Stomach (tissue), 9 donors: ENCODE results near the gene TSTD1. TPM values are rescaled to one million over a fixed set of nuclear protein-coding genes. Genes with fewer than 3 reads are reported as not detected.

Experiments
- DNase-seq, 2 donors: peaks; one replicate each; pipeline versions ENCODE4 v3.0.0 to v3.0.0-alpha.2; 2013 to 2019
- H3K27ac ChIP-seq, 5 donors: fragments of 200-600 bp in 4 of 5; sonication (generic) in 4 of 5; one replicate each; pipeline ENCODE4 v1.5.1; 2013 to 2019; ENCODE audit warnings: mild to moderate bottlenecking in 1 of 5, moderate library complexity in 1 of 5
- H3K27me3 ChIP-seq, 3 donors: fragments of 200-600 bp; sonication (generic); one replicate each; pipeline ENCODE4 v1.5.1; 2017 to 2019; ENCODE audit warnings: mixed run types in 1 of 3
- H3K36me3 ChIP-seq, 4 donors: fragments of 200-600 bp; sonication (generic); 1 replicate in 3 of 4; 2 replicates in 1 of 4; pipeline ENCODE4 v1.5.1; 2016 to 2019
- H3K4me1 ChIP-seq, 4 donors: fragments of 200-600 bp; sonication (generic); one replicate each; pipeline ENCODE4 v1.5.1; 2016 to 2019
- H3K4me3 ChIP-seq, 4 donors: fragments of 200-600 bp; sonication (generic) in 3 of 4; one replicate each; pipeline ENCODE4 v1.5.1; 2016 to 2019; ENCODE audit warnings: mild to moderate bottlenecking in 1 of 4
- H3K9me3 ChIP-seq, 4 donors: fragments of 200-600 bp; sonication (generic); one replicate each; pipeline ENCODE4 v1.5.1; 2016 to 2019
- EP300 ChIP-seq: sonication (generic); formaldehyde crosslinking; IDR thresholded peaks from one replicate; pipeline ENCODE4 v1.6.1; 2017; ENCODE audit warnings: antibody characterized with exemption
- POLR2A ChIP-seq, 4 donors: fragments of 450-650 bp; IDR thresholded peaks; one replicate each; pipeline ENCODE4 v1.6.1; 2016; ENCODE audit warnings: antibody characterized with exemption in 4 of 4, control low read depth in 2 of 4, mild to moderate bottlenecking in 1 of 4, moderate library complexity in 1 of 4
- POLR2AphosphoS5 ChIP-seq, 3 donors: sonication (generic); formaldehyde crosslinking; IDR thresholded peaks; one replicate each; pipeline ENCODE4 v1.6.1; 2016; ENCODE audit warnings: antibody characterized with exemption in 3 of 3
- WGBS, 5 donors: extraction: QIAGEN DNeasy Blood & Tissue Kit in 3 of 5; methylation state at CpG; one replicate each; pipeline versions ENCODE4 v1.1.5 to v1.1.7; 2013 to 2018; 5-methylcytosine and 5-hydroxymethylcytosine counted together
- intact Hi-C: fragments of 100-400 bp; cut with DNase I; formaldehyde crosslinking; loops from one replicate; pipeline ENCODE4 v1.15.1; 2023; ENCODE audit warnings: low total_unique reads
- polyA plus RNA-seq, 3 donors: library from polyadenylated mRNA; stranded (reverse); fragments of 200-250 nt; gene quantifications; one replicate each; pipeline ENCODE4 v1.2.3, GENCODE V29; 2013
- total RNA-seq, 5 donors: library from RNA; depleted of rRNA; stranded (reverse); fragments of >200 nt; gene quantifications; one replicate each; pipeline versions ENCODE4 v1.1.0 to v1.2.3, GENCODE V29; 2014 to 2016
- TF ChIP-seq, protein P1 (sequence below), 7 experiments: fragments of 450-650 bp in 4 of 7; fragments of 200-600 bp in 3 of 7; sonication (generic) in 3 of 7; IDR thresholded peaks; one replicate each; pipeline ENCODE4 v1.5.1; 2016 to 2019; ENCODE audit warnings: antibody characterized with exemption in 7 of 7, control low read depth in 2 of 7, mild to moderate bottlenecking in 1 of 7
- donor health status: healthy with polysubstance abuse.
- donor health status: Bipolar disorder and iron deficiency.
- donor health status: healthy.

TSTD1 gene
- total and polyA plus RNA-seq, 8 donors = 13.2 to 186 (median 112) TPM; not detected in 1

DNA sequence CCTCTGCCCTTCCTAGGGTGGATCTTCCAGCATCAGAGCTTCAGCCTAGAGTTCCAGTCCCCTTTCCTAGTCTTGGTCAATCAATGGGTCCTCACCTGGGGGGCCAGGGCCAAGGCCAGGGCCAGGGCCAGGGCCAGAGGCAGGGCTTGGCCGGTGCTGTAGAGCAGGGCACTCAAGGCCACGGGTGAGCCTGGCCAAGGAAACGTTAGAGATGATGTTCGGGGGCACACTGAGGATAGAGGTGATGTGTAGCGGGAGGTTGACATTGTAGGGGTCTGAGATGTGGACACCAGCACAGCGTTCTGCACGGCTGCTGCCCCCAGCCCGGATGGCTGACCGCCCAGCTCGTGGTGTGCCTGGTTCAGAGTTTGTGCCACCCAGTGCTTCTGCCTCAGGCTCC lies 12.5 kb upstream of the TSTD1 start:
- DNase-seq = no peak
- peaks cover 4 to 13% (median 7%) of the 10 kb centered on the region in 4 donors for H3K4me1 ChIP-seq
- no peak overlapping the region for H3K4me3 ChIP-seq
- H3K9me3 ChIP-seq = peaks cover 0 to 8% (median 0%) of the 10 kb centered on the region in 4 donors
- TF ChIP-seq EP300 = no peak
- 91 to 94% (median 94%) methylated on average over 7 to 10 of the region's 10 CpGs for WGBS, 5 donors
- H3K27me3 ChIP-seq = peaks cover 0 to 20% (median 0%) of the 10 kb centered on the region in 3 donors
- no peak overlapping the region for H3K27ac ChIP-seq
- intact Hi-C loops = no loop called here
- H3K36me3 ChIP-seq = peaks cover 0 to 61% (median 30%) of the 10 kb centered on the region in 4 donors

DNA sequence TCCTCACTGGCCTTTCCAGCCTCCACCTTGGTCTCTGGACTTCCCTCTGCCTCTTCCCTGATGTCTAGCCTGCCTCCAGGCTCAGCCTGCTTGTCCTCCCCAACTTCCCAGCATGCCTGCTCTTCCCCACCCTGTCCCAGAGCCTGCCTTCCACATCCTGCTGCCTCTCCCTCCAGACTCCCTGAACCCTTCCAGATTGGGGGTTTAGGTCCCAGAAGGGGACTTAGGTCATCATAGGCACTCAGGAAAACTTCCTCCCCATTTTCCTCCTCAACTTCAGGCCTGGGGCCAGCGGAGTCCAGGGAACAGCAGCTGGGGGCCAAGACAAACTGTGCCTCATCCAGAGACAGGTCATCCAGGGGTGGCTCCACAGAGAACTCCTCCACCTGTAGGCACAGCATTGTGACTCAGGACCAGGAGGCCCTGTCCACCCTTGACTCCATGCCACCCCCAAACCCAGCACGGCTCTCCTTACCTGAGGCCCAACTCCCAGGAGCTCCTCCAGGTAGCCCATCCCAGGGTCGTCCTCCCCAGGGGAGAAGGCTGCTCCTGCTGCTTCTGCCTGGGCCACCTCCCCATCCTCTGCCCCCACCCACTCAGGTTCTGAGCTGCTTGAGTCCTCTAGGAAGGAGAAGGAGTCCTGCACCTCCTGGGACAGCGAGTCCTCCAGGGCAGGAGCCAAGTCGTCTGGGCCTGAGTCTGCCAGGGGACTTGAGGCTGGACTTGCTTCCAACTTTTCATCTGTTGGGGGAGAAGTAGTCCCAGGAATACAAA lies 10.4 kb upstream of the TSTD1 start:
- Histone ChIP-seq H3K9me3 (peaks cover 0 to 8% (median 0%) of the 10 kb centered on the region in 4 donors), H3K4me1 (peaks cover 11 to 19% (median 13%) of the 10 kb centered on the region in 4 donors), H3K4me3 (no peak overlapping the region), H3K36me3 (peaks cover 0 to 51% (median 26%) of the 10 kb centered on the region in 4 donors), H3K27me3 (peaks cover 0 to 3% (median 0%) of the 10 kb centered on the region in 3 donors), H3K27ac (peak overlapping the region in 1 of 5 donors; percentile 26)
- no peak for DNase-seq
- WGBS, 5 donors = 86 to 93% (median 89%) methylated on average over 5 of the region's 5 CpGs
- TF ChIP-seq POLR2AphosphoS5 (IDR thresholded peaks at IDR 0.05) = no peak
- TF ChIP-seq, protein P1, sequence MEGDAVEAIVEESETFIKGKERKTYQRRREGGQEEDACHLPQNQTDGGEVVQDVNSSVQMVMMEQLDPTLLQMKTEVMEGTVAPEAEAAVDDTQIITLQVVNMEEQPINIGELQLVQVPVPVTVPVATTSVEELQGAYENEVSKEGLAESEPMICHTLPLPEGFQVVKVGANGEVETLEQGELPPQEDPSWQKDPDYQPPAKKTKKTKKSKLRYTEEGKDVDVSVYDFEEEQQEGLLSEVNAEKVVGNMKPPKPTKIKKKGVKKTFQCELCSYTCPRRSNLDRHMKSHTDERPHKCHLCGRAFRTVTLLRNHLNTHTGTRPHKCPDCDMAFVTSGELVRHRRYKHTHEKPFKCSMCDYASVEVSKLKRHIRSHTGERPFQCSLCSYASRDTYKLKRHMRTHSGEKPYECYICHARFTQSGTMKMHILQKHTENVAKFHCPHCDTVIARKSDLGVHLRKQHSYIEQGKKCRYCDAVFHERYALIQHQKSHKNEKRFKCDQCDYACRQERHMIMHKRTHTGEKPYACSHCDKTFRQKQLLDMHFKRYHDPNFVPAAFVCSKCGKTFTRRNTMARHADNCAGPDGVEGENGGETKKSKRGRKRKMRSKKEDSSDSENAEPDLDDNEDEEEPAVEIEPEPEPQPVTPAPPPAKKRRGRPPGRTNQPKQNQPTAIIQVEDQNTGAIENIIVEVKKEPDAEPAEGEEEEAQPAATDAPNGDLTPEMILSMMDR (IDR thresholded peaks at IDR 0.05) = no peak
- no peak for TF ChIP-seq EP300
- TF ChIP-seq POLR2A (IDR thresholded peaks at IDR 0.05) = no peak
- intact Hi-C loops = no loop called here

DNA sequence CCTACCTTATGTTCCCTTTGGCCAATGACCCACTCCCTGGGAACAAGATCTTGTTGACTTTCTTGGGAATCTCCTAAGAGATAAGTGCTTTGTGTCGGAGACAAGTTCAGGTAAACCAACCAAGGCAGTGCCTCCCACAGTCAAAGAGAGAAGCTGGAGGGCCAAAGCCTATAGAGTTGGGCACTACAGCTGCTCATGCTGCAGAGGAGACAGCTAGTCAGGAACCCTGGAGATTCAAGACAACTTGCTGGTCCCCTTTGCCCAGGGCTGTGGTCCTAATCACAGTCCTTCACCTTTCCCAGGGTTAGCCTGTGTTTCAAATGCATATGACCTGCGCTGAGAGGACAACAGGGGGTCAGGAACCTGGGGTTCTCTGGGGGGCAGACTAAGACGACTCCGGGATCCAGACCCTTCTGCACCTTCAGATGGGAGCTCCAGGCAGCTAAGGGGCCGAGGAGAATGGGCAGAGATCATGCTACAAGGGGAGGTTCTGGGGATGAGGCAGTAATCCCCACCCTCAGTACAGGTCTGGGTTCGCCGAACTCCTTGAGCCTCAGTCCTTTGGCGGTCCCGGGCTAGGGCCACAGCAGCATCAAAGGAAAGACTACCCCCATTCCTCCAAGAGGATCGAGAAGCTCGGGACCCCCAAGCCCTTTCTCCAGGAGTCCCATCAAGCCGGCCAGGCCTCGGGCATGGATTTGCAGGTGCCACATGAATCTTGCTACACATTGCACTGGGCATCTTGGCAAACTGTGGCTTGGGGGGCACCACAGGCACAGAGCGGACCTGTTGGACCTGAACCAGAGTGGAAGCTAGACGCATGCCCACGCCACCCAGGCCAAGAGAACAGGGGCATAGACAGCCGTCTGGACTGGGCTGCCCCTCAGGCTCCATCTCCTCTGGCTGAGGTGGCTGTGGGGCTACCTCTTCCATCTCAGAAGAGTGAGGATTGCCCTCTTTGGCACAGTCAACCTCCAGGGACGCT lies 9.0 kb upstream of the TSTD1 start:
- Histone ChIP-seq H3K27ac (peak overlapping the region in 2 of 5 donors; percentile 96 to 99), H3K4me3 (no peak overlapping the region), H3K9me3 (peaks cover 0 to 8% (median 0%) of the 10 kb centered on the region in 4 donors), H3K27me3 (no peaks in the 10 kb centered on the region), H3K36me3 (peaks cover 7 to 45% (median 24%) of the 10 kb centered on the region in 4 donors), H3K4me1 (peaks cover 15 to 31% (median 26%) of the 10 kb centered on the region in 4 donors)
- 88 to 96% (median 95%) methylated on average over 18 of the region's 18 CpGs for WGBS, 5 donors
- intact Hi-C loops = no loop called here
- TF ChIP-seq, protein P1 (IDR thresholded peaks at IDR 0.05) = no peak
- no peak for TF ChIP-seq POLR2A (IDR thresholded peaks at IDR 0.05)
- TF ChIP-seq EP300 = no peak
- no peak for TF ChIP-seq POLR2AphosphoS5 (IDR thresholded peaks at IDR 0.05)
- DNase-seq = no peak

DNA sequence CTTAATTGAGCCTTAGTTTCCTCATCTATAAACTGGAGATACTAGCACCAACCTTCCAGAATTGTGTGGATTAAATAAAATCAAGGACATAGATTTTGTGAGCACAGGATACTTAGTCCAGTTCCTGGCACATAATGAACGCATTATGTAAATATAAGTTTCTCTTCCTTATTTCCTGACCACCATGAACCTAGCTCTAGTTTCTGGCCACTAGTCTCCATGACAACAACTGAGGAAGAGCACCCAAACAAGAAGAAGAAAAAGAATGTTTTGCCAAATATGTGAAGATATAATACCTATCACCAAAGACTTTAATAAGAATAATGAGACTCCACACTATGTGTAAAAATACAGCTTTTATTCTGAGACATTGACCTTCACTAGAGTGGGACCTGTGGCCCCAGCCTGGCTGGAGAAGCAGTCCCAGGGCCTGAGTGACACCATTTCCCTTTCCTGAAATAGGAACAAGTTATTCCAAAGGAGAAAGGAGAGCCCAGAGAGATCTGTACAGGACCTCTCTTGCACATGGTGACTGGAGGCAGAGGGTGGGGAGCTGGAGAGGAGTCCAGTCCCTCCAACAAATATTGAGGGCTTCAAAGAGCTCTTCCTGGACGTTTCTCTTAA lies 8.0 kb upstream of the TSTD1 start:
- Histone ChIP-seq H3K9me3 (peaks cover 0 to 8% (median 0%) of the 10 kb centered on the region in 4 donors), H3K27me3 (no peaks in the 10 kb centered on the region), H3K27ac (peak overlapping the region; percentile 91 to 99 (median 94)), H3K36me3 (peaks cover 17 to 48% (median 30%) of the 10 kb centered on the region in 4 donors), H3K4me1 (peaks cover 15 to 34% (median 26%) of the 10 kb centered on the region in 4 donors), H3K4me3 (peak overlapping the region; percentile 86 to 96 (median 88))
- TF ChIP-seq, protein P1 (IDR thresholded peaks at IDR 0.05) = no peak
- TF ChIP-seq POLR2AphosphoS5 (IDR thresholded peaks at IDR 0.05) = no peak
- no peak for TF ChIP-seq EP300
- TF ChIP-seq POLR2A (IDR thresholded peaks at IDR 0.05) = no peak
- DNase-seq = peak in 1 of 2 donors; percentile 58
- WGBS, 5 donors = 38 to 63% (median 53%) methylated on average over 2 of the region's 2 CpGs
- intact Hi-C loops = no loop called here
